GM13977 (cell line): Measurements from ENCODE around the gene FARP1.

Experiments
- DNase-seq: peaks from one replicate; pipeline ENCODE4 v3.0.0; 2012; ENCODE audit warnings: low spot score
- in situ Hi-C: fragments of 300-500 bp; cut with MboI; formaldehyde crosslinking; loops from one replicate; pipeline ENCODE4 v1.12.0; 2022; ENCODE audit warnings: low sequenced_read_pairs, low pct_unique_long_range_greater_than_20kb, mixed read lengths, inconsistent platforms; ENCODE audit not compliant: unreplicated experiment
- TF ChIP-seq, protein P1 (sequence below): IDR thresholded peaks from 2 replicates; pipeline ENCODE4 v1.5.1; 2012; ENCODE audit warnings: mild to moderate bottlenecking, control low read depth; ENCODE audit not compliant: insufficient read depth; ENCODE audit errors: extremely low read depth, missing control alignments

FARP1 gene

GRCh38 chr13:98397861-98398260, 255.0 kb downstream of the FARP1 start:
- in situ Hi-C loops = no loop called here
- DNase-seq = no peak
- TF ChIP-seq, protein P1, sequence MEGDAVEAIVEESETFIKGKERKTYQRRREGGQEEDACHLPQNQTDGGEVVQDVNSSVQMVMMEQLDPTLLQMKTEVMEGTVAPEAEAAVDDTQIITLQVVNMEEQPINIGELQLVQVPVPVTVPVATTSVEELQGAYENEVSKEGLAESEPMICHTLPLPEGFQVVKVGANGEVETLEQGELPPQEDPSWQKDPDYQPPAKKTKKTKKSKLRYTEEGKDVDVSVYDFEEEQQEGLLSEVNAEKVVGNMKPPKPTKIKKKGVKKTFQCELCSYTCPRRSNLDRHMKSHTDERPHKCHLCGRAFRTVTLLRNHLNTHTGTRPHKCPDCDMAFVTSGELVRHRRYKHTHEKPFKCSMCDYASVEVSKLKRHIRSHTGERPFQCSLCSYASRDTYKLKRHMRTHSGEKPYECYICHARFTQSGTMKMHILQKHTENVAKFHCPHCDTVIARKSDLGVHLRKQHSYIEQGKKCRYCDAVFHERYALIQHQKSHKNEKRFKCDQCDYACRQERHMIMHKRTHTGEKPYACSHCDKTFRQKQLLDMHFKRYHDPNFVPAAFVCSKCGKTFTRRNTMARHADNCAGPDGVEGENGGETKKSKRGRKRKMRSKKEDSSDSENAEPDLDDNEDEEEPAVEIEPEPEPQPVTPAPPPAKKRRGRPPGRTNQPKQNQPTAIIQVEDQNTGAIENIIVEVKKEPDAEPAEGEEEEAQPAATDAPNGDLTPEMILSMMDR = no peak

GRCh38 chr13:98398581-98398980, 255.7 kb downstream of the FARP1 start:
- DNase-seq = no peak
- TF ChIP-seq, protein P1 = no peak
- in situ Hi-C loops = no loop called here

GRCh38 chr13:98399756-98400155, 256.9 kb downstream of the FARP1 start:
- in situ Hi-C loops = no loop called here
- TF ChIP-seq, protein P1 = no peak
- no peak for DNase-seq

- TF ChIP-seq, protein P1 = no peak
- DNase-seq = no peak
- in situ Hi-C loops = no loop called here
Measured at GRCh38 chr13:98401934-98402333, 259.0 kb downstream of the FARP1 start.

DNA sequence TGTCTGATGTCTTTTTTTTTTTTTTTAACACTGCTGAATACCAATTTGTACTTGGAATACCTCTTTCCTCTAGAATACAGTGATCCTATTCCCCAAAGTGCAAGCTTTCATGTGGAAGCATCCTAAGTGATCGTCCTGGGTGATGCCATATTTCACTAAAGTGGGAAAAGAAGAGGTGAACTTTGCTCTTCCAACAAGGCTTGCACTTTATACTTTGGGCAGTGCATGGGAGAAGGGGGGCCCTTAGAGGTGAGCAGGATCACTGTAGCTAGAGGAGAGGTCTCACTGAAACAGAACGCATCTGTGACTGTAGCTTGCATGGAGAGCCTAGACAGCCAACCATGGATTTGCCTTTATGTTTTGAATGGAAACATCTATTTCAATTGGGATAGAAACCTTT, 260.2 kb downstream of the FARP1 start:
- no peak for DNase-seq
- in situ Hi-C loops = no loop called here
- TF ChIP-seq, protein P1 = no peak

DNA sequence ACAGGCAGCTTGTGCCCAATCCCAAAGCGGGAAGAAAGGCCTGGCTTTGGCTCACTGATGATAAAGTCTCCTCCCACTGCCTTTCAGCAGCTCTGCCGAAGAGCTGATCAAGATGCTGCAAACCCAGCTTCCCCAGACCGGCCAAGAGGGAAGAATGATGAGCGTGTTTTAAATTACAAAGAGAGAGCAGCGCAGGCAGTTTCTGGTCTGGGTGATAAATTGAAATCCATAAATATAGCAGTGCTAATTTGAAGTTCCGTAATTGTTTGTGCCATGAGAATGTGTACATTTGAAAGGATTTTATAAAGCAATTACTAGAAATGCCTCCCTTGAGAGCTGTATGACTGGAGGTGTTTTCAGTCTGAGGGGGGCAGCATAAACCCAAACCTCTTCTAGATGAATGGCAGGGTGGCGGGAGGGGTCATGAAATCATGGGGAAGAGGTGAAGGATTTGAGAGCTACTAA, 262.2 kb downstream of the FARP1 start:
- TF ChIP-seq, protein P1 = no peak
- DNase-seq = no peak
- in situ Hi-C loops = no loop called here
